HepG2 (cell line): Measurements from ENCODE around the gene PIK3R1. TPM values are rescaled to one million over a fixed set of nuclear protein-coding genes. Genes with fewer than 3 reads are reported as not detected.
A peak's percentile ranks its signal among the peaks of the same experiment; 100 is the strongest.

Source experiments
- AGO2 ChIP-seq: fragments of 200-400 bp; formaldehyde crosslinking; optimal IDR thresholded peaks from 2 replicates; pipeline ENCODE3; 2017; ENCODE audit warnings: mild to moderate bottlenecking, low read depth, low read length, moderate library complexity
- AHR ChIP-seq: IDR thresholded peaks from 2 replicates; pipeline ENCODE4 v1.6.1; 2018; ENCODE audit warnings: missing genetic modification reagents, missing compliant biosample characterization
- CENPX ChIP-seq: sonication (generic); formaldehyde crosslinking; IDR thresholded peaks from 2 replicates; pipeline ENCODE4 v1.9.0; 2021; ENCODE audit warnings: mild to moderate bottlenecking, missing genetic modification reagents, moderate library complexity
- CREBL2 ChIP-seq: sonication (generic); formaldehyde crosslinking; IDR thresholded peaks from 2 replicates; pipeline ENCODE4 v1.8.1; 2023; ENCODE audit warnings: missing genetic modification reagents, mild to moderate bottlenecking, borderline replicate concordance
- ELF1 ChIP-seq: sonication (generic); formaldehyde crosslinking; IDR thresholded peaks from 2 replicates; pipeline ENCODE4 v1.4.0; 2020; ENCODE audit warnings: missing genetic modification reagents
- HOXA3 ChIP-seq: sonication (generic); formaldehyde crosslinking; IDR thresholded peaks from 2 replicates; pipeline ENCODE4 v1.5.0; 2020; ENCODE audit warnings: missing genetic modification reagents
- HOXD1 ChIP-seq: sonication (generic); formaldehyde crosslinking; IDR thresholded peaks from 2 replicates; pipeline ENCODE4 v1.5.0; 2020; ENCODE audit warnings: missing genetic modification reagents
- MIXL1 ChIP-seq: IDR thresholded peaks from 2 replicates; pipeline ENCODE4 v1.6.1; 2016
- NFAT5 ChIP-seq: sonication (generic); formaldehyde crosslinking; IDR thresholded peaks from 2 replicates; pipeline ENCODE4 v1.4.0; 2020; ENCODE audit warnings: missing genetic modification reagents
- NR2F6 ChIP-seq, 2 experiments: IDR thresholded peaks; 2 replicates each; pipeline ENCODE4 v1.6.1; 2016; ENCODE audit warnings: antibody characterized with exemption in 1 of 2, mild to moderate bottlenecking in 1 of 2
- PATZ1 ChIP-seq: sonication (generic); formaldehyde crosslinking; IDR thresholded peaks from 2 replicates; pipeline ENCODE4 v1.4.0; 2020; ENCODE audit warnings: missing genetic modification reagents
- PHF5A ChIP-seq: IDR thresholded peaks from one replicate; pipeline ENCODE4 v1.6.1; 2018; ENCODE audit warnings: low read depth, missing genetic modification reagents; ENCODE audit not compliant: unreplicated experiment
- RFXAP ChIP-seq: sonication (generic); formaldehyde crosslinking; IDR thresholded peaks from 2 replicates; pipeline ENCODE4 v1.4.0; 2020; ENCODE audit warnings: missing genetic modification reagents, borderline replicate concordance
- SRSF1 ChIP-seq: fragments of 200-400 bp; formaldehyde crosslinking; optimal IDR thresholded peaks from 2 replicates; pipeline ENCODE3; 2017; ENCODE audit warnings: mild to moderate bottlenecking, low read depth, low read length, moderate library complexity
- SRY ChIP-seq: sonication (generic); formaldehyde crosslinking; IDR thresholded peaks from 2 replicates; pipeline ENCODE4 v1.8.0; 2022; ENCODE audit warnings: mild to moderate bottlenecking, missing genetic modification reagents
- TBP ChIP-seq: sonication (generic); formaldehyde crosslinking; IDR thresholded peaks from 2 replicates; pipeline ENCODE4 v1.5.0; 2020; ENCODE audit warnings: missing genetic modification reagents
- TOPORS ChIP-seq: sonication (generic); formaldehyde crosslinking; IDR thresholded peaks from 2 replicates; pipeline ENCODE4 v1.8.0; 2023; ENCODE audit warnings: mild to moderate bottlenecking, missing genetic modification reagents
- ZBTB34 ChIP-seq: sonication (generic); formaldehyde crosslinking; IDR thresholded peaks from 2 replicates; pipeline ENCODE4 v1.8.0; 2022; ENCODE audit warnings: mild to moderate bottlenecking, missing genetic modification reagents
- ZBTB8A ChIP-seq: sonication (generic); formaldehyde crosslinking; IDR thresholded peaks from 2 replicates; pipeline ENCODE4 v1.4.0; 2020; ENCODE audit warnings: mild to moderate bottlenecking, low read depth, missing genetic modification reagents, borderline replicate concordance
- ZNF576 ChIP-seq: sonication (generic); formaldehyde crosslinking; IDR thresholded peaks from 2 replicates; pipeline ENCODE4 v1.4.0; 2020; ENCODE audit warnings: mild to moderate bottlenecking, missing genetic modification reagents
- ZNF598 ChIP-seq: sonication (generic); formaldehyde crosslinking; IDR thresholded peaks from 2 replicates; pipeline ENCODE4 v1.5.1; 2020; ENCODE audit warnings: mild to moderate bottlenecking, missing genetic modification reagents, borderline replicate concordance
- ZNF670 ChIP-seq: sonication (generic); formaldehyde crosslinking; IDR thresholded peaks from 2 replicates; pipeline ENCODE4 v1.8.0; 2022; ENCODE audit warnings: mild to moderate bottlenecking, missing genetic modification reagents, borderline replicate concordance
- ZSCAN29 ChIP-seq: sonication (generic); formaldehyde crosslinking; conservative IDR thresholded peaks from 2 replicates; pipeline ENCODE4 v1.4.0; 2020; ENCODE audit warnings: mild to moderate bottlenecking, missing genetic modification reagents
- polyA plus RNA-seq, 8 experiments: library from polyadenylated mRNA; depleted of rRNA in 3 of 8; stranded (reverse) in 7 of 8; unstranded in 1 of 8; fragments of >200 nt; fragmentation: Illumina TruSeq in 4 of 8; extraction: Trizol in 4 of 8; gene quantifications; 2 replicates each; pipeline versions ENCODE4 v1.2.1 to v1.2.3, GENCODE V29; 2011 to 2016; ENCODE audit warnings: low read depth in 4 of 8, missing spikeins in 1 of 8, mixed read lengths in 1 of 8; ENCODE audit not compliant: insufficient read depth in 1 of 8
- total RNA-seq, 5 experiments: library from RNA; depleted of rRNA; stranded (reverse); fragments of >200 nt; fragmentation: Illumina TruSeq; extraction: Trizol; gene quantifications; 2 replicates each; pipeline ENCODE4 v1.2.3, GENCODE V29; 2016; ENCODE audit warnings: low read depth in 1 of 5

PIK3R1 gene
- total and polyA plus RNA-seq, 2 of the 13 experiments (the other 11 are each of a cell fraction or from before 2014, with no cell fraction given) = 8.4 to 21.3 TPM

- TF ChIP-seq AGO2 (no peak), PHF5A (no peak), SRY (CRISPR knock-in tag) (no peak), AHR (CRISPR knock-in tag) (no peak), PATZ1 (CRISPR knock-in tag) (no peak), ZNF598 (CRISPR knock-in tag) (no peak), RFXAP (CRISPR knock-in tag) (no peak), HOXA3 (no peak; the same call in 1 of the 2 replicates), MIXL1 (0 out of 2 replicates have a peak, but pooled peaks have one; percentile 57), ELF1 (CRISPR knock-in tag) (peak; percentile 19; the same call in 1 of the 2 replicates), ZBTB34 (CRISPR knock-in tag) (no peak), ZNF576 (CRISPR knock-in tag) (no peak), NFAT5 (CRISPR knock-in tag) (no peak), ZNF670 (CRISPR knock-in tag) (no peak), CENPX (CRISPR knock-in tag) (no peak), TBP (CRISPR knock-in tag) (no peak), NR2F6 (IDR thresholded peaks at IDR 0.05) (peak; percentile 72), NR2F6 (CRISPR knock-in tag; IDR thresholded peaks at IDR 0.05) (peak; percentile 40; the same call in 1 of the 2 replicates), CREBL2 (CRISPR knock-in tag) (no peak), TOPORS (CRISPR knock-in tag) (no peak), SRSF1 (no peak), HOXD1 (no peak), ZBTB8A (no peak), ZSCAN29 (CRISPR knock-in tag) (no peak)
Measured at GRCh38 chr5:68271124-68271523, 55.6 kb downstream of the PIK3R1 start (continued).
